ENCODE measurements around the gene TRIM8. TPM values are rescaled to one million over a fixed set of nuclear protein-coding genes. Genes with fewer than 3 reads are reported as not detected.

The TRIM8 gene
- total RNA-seq, 1 experiment from 2014 or later, result 36.3 TPM

DNA sequence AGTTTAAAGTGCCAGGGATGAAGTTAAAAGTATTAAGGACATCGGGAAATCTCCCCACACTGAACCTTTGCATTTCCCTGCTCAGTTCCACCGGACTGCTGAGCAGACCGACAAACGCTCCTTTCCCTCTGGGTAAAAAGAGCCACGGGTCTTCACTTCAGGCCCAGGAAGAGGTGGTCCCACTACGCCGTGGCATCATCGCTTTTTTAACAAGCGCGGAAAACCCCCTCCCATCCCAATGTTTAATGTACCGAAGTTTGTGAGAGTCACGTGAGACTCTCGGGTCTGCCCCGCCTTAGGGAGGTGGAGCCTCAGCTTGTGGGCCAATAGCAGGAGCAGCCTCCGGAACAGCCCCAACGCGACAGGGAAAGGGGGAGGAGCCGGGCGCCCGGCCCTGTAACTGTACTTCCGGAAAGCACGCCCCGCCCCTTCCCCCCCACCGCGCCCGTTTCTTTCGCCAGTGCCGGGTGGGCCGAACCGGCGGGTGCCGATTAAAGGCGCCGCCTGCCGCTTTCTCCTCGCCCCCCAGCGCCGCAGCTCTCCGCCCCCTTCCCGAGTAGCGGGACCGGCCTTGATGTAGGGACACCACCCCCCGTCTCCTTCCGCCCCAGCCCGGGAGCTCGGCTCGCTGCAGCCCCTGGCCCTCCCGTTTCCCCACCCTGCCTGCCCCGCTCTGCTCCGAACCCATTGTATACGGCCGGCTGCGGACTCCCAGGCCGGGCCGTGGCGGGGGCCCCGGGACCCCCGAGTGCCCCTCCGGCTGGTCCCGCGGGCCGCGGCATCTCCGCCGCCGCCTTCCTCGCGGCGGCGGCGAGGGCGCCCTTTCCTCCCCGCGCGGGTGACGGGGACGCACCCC lies 2.2 kb upstream of the TRIM8 start:
- DNase-seq (ENCODE audit: low spot score) (peak; percentile 99), ATAC-seq (peak; percentile 86)
- H3K4me3 Mint-ChIP-seq, result peak overlapping the region; percentile 85
- H3K27ac Mint-ChIP-seq, result peak overlapping the region; percentile 99
- ChIA-PET POLR2A (interaction anchor here (0.5 to 1.9 kb wide), 10 partner anchors 10 to 230 kb away, joined by 3 to 17 read pairs (median 6); partner anchors contain the start of genes ACTR1A, ARL3, SFXN2 and WBP1L), CTCF (interaction anchor here (0.7 to 2.4 kb wide), 10 partner anchors 12 to 1601 kb away, joined by 3 to 11 read pairs (median 4); no protein-coding TSS in a partner anchor)
- H3K27me3 Mint-ChIP-seq (ENCODE audit: low read depth), result peaks cover 4% of the 10 kb centered on the region; the same call in 1 of the 2 replicates
- peaks cover 21% of the 10 kb centered on the region for H3K4me1 Mint-ChIP-seq
- no peaks in the 10 kb centered on the region for H3K36me3 Mint-ChIP-seq
- H3K9me3 Mint-ChIP-seq, result no peaks in the 10 kb centered on the region
- TF ChIP-seq TP53 (CRISPR knock-in tag; IDR thresholded peaks at IDR 0.05), result 0 out of 2 replicates have a peak, but pooled peaks have one; percentile 44
- TF ChIP-seq, protein P1, sequence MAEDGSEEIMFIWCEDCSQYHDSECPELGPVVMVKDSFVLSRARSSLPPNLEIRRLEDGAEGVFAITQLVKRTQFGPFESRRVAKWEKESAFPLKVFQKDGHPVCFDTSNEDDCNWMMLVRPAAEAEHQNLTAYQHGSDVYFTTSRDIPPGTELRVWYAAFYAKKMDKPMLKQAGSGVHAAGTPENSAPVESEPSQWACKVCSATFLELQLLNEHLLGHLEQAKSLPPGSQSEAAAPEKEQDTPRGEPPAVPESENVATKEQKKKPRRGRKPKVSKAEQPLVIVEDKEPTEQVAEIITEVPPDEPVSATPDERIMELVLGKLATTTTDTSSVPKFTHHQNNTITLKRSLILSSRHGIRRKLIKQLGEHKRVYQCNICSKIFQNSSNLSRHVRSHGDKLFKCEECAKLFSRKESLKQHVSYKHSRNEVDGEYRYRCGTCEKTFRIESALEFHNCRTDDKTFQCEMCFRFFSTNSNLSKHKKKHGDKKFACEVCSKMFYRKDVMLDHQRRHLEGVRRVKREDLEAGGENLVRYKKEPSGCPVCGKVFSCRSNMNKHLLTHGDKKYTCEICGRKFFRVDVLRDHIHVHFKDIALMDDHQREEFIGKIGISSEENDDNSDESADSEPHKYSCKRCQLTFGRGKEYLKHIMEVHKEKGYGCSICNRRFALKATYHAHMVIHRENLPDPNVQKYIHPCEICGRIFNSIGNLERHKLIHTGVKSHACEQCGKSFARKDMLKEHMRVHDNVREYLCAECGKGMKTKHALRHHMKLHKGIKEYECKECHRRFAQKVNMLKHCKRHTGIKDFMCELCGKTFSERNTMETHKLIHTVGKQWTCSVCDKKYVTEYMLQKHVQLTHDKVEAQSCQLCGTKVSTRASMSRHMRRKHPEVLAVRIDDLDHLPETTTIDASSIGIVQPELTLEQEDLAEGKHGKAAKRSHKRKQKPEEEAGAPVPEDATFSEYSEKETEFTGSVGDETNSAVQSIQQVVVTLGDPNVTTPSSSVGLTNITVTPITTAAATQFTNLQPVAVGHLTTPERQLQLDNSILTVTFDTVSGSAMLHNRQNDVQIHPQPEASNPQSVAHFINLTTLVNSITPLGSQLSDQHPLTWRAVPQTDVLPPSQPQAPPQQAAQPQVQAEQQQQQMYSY (CRISPR knock-in tag; IDR thresholded peaks at IDR 0.05), result no peak
- TF ChIP-seq MXD4 (CRISPR knock-in tag; IDR thresholded peaks at IDR 0.05; ENCODE audit: borderline replicate concordance), result no peak
- TF ChIP-seq, protein P2, sequence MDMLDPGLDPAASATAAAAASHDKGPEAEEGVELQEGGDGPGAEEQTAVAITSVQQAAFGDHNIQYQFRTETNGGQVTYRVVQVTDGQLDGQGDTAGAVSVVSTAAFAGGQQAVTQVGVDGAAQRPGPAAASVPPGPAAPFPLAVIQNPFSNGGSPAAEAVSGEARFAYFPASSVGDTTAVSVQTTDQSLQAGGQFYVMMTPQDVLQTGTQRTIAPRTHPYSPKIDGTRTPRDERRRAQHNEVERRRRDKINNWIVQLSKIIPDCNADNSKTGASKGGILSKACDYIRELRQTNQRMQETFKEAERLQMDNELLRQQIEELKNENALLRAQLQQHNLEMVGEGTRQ (CRISPR knock-in tag; IDR thresholded peaks at IDR 0.05), result peak; percentile 93
- TF ChIP-seq, protein P3, sequence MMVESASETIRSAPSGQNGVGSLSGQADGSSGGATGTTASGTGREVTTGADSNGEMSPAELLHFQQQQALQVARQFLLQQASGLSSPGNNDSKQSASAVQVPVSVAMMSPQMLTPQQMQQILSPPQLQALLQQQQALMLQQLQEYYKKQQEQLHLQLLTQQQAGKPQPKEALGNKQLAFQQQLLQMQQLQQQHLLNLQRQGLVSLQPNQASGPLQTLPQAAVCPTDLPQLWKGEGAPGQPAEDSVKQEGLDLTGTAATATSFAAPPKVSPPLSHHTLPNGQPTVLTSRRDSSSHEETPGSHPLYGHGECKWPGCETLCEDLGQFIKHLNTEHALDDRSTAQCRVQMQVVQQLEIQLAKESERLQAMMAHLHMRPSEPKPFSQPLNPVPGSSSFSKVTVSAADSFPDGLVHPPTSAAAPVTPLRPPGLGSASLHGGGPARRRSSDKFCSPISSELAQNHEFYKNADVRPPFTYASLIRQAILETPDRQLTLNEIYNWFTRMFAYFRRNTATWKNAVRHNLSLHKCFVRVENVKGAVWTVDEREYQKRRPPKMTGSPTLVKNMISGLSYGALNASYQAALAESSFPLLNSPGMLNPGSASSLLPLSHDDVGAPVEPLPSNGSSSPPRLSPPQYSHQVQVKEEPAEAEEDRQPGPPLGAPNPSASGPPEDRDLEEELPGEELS (CRISPR knock-in tag; IDR thresholded peaks at IDR 0.05), result no peak
- TF ChIP-seq GABPB1 (CRISPR knock-in tag; IDR thresholded peaks at IDR 0.05), result peak; percentile 30; the same call in 1 of the 2 replicates
- no peak for TF ChIP-seq CREM (CRISPR knock-in tag; IDR thresholded peaks at IDR 0.05)
- TF ChIP-seq, protein P4, sequence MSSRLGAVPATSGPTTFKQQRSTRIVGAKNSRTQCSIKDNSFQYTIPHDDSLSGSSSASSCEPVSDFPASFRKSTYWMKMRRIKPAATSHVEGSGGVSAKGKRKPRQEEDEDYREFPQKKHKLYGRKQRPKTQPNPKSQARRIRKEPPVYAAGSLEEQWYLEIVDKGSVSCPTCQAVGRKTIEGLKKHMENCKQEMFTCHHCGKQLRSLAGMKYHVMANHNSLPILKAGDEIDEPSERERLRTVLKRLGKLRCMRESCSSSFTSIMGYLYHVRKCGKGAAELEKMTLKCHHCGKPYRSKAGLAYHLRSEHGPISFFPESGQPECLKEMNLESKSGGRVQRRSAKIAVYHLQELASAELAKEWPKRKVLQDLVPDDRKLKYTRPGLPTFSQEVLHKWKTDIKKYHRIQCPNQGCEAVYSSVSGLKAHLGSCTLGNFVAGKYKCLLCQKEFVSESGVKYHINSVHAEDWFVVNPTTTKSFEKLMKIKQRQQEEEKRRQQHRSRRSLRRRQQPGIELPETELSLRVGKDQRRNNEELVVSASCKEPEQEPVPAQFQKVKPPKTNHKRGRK (CRISPR knock-in tag; IDR thresholded peaks at IDR 0.05; ENCODE audit: borderline replicate concordance), result no peak
- TF ChIP-seq, protein P5, sequence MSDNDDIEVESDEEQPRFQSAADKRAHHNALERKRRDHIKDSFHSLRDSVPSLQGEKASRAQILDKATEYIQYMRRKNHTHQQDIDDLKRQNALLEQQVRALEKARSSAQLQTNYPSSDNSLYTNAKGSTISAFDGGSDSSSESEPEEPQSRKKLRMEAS (CRISPR knock-in tag; IDR thresholded peaks at IDR 0.05), result peak; percentile 79
- no peak for TF ChIP-seq TEAD1 (CRISPR knock-in tag; IDR thresholded peaks at IDR 0.05)
- TF ChIP-seq ZNF121 (CRISPR knock-in tag; IDR thresholded peaks at IDR 0.05), result no peak
- TF ChIP-seq, protein P6, sequence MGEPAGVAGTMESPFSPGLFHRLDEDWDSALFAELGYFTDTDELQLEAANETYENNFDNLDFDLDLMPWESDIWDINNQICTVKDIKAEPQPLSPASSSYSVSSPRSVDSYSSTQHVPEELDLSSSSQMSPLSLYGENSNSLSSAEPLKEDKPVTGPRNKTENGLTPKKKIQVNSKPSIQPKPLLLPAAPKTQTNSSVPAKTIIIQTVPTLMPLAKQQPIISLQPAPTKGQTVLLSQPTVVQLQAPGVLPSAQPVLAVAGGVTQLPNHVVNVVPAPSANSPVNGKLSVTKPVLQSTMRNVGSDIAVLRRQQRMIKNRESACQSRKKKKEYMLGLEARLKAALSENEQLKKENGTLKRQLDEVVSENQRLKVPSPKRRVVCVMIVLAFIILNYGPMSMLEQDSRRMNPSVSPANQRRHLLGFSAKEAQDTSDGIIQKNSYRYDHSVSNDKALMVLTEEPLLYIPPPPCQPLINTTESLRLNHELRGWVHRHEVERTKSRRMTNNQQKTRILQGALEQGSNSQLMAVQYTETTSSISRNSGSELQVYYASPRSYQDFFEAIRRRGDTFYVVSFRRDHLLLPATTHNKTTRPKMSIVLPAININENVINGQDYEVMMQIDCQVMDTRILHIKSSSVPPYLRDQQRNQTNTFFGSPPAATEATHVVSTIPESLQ (CRISPR knock-in tag; IDR thresholded peaks at IDR 0.05), result no peak
- TF ChIP-seq, protein P7, sequence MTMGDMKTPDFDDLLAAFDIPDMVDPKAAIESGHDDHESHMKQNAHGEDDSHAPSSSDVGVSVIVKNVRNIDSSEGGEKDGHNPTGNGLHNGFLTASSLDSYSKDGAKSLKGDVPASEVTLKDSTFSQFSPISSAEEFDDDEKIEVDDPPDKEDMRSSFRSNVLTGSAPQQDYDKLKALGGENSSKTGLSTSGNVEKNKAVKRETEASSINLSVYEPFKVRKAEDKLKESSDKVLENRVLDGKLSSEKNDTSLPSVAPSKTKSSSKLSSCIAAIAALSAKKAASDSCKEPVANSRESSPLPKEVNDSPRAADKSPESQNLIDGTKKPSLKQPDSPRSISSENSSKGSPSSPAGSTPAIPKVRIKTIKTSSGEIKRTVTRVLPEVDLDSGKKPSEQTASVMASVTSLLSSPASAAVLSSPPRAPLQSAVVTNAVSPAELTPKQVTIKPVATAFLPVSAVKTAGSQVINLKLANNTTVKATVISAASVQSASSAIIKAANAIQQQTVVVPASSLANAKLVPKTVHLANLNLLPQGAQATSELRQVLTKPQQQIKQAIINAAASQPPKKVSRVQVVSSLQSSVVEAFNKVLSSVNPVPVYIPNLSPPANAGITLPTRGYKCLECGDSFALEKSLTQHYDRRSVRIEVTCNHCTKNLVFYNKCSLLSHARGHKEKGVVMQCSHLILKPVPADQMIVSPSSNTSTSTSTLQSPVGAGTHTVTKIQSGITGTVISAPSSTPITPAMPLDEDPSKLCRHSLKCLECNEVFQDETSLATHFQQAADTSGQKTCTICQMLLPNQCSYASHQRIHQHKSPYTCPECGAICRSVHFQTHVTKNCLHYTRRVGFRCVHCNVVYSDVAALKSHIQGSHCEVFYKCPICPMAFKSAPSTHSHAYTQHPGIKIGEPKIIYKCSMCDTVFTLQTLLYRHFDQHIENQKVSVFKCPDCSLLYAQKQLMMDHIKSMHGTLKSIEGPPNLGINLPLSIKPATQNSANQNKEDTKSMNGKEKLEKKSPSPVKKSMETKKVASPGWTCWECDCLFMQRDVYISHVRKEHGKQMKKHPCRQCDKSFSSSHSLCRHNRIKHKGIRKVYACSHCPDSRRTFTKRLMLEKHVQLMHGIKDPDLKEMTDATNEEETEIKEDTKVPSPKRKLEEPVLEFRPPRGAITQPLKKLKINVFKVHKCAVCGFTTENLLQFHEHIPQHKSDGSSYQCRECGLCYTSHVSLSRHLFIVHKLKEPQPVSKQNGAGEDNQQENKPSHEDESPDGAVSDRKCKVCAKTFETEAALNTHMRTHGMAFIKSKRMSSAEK (CRISPR knock-in tag; IDR thresholded peaks at IDR 0.05; ENCODE audit: borderline replicate concordance), result no peak
- TF ChIP-seq, protein P8, sequence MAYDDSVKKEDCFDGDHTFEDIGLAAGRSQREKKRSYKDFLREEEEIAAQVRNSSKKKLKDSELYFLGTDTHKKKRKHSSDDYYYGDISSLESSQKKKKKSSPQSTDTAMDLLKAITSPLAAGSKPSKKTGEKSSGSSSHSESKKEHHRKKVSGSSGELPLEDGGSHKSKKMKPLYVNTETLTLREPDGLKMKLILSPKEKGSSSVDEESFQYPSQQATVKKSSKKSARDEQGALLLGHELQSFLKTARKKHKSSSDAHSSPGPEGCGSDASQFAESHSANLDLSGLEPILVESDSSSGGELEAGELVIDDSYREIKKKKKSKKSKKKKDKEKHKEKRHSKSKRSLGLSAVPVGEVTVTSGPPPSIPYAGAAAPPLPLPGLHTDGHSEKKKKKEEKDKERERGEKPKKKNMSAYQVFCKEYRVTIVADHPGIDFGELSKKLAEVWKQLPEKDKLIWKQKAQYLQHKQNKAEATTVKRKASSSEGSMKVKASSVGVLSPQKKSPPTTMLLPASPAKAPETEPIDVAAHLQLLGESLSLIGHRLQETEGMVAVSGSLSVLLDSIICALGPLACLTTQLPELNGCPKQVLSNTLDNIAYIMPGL (CRISPR knock-in tag; IDR thresholded peaks at IDR 0.05), result no peak
- no peak for TF ChIP-seq RORB (CRISPR knock-in tag; IDR thresholded peaks at IDR 0.05)
- TF ChIP-seq ZNF423 (CRISPR knock-in tag; IDR thresholded peaks at IDR 0.05), result no peak

Measured in WTC11 (cell line).